Measurements from ENCODE around the gene CISH. TPM values are rescaled to one million over a fixed set of nuclear protein-coding genes. Genes with fewer than 3 reads are reported as not detected.

Gene CISH
- total RNA-seq, 2 donors from 2014 or later: 28.3 to 63.4 TPM

GRCh38 chr3:50616770-50617095 lies 5.2 kb upstream of the CISH start:
- Mint-ChIP-seq H3K4me1 (peaks cover 59% of the 10 kb centered on the region), H3K4me3 (peak overlapping the region; percentile 97), H3K36me3 (ENCODE audit: low read depth) (peaks cover 2% of the 10 kb centered on the region), H3K27me3 (no peaks in the 10 kb centered on the region), H3K27ac (peak overlapping the region; percentile 91)
- ATAC-seq: peak; percentile 69
- H3K9me3 ChIP-seq (ENCODE audit: control insufficient read depth, low read length, poor library complexity, severe bottlenecking): no peaks in the 10 kb centered on the region
- DNase-seq: peak; percentile 88 to 96 (median 90)

DNA sequence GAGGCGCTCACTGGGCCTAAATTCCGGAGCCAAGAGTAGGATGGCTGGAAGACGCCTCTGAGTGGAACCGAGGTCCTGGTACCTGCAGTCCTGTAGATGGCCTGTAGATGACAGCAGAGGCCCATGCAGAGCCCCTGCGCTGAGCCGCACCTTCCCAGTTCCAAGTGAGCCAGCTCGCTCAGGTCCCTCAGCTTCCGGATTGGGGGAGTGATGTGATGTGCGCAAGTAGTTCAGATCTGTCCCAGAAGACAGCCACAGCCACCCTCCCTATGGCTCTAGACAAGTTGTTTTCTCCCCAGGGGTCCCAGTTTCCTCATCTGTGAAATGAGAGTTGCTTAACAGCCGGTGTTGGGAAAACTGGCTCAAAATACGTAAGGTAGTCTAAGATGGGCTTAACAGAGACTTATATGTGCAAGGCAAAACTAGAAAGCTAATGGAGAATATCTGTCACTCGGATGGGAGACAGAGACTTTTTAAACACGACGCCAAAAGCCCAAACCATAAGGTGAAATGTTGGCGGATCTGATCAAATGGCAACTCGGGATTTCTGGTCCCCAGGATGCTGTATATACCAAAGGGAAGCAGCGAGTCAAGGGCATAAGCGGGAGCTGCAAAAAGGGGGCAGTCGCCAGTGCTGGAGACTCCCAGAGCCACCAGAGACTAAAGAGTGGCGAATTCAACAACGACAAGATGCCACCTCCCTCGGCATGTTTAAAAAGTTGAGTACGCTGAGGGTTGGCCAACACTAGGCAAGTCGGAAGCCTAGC lies 4.6 kb upstream of the CISH start:
- peak overlapping the region; percentile 97 for H3K4me3 Mint-ChIP-seq
- H3K9me3 ChIP-seq (ENCODE audit: control insufficient read depth, low read length, poor library complexity, severe bottlenecking): no peaks in the 10 kb centered on the region
- H3K27me3 Mint-ChIP-seq: no peaks in the 10 kb centered on the region
- ATAC-seq (peak; percentile 37), DNase-seq (peak; percentile 67 to 74 (median 69))
- peaks cover 2% of the 10 kb centered on the region for H3K36me3 Mint-ChIP-seq (ENCODE audit: low read depth)
- H3K4me1 Mint-ChIP-seq: peaks cover 59% of the 10 kb centered on the region
- peak overlapping the region; percentile 91 for H3K27ac Mint-ChIP-seq

- H3K27ac Mint-ChIP-seq: peak overlapping the region; percentile 91
- ATAC-seq: no peak
- peaks cover 52% of the 10 kb centered on the region for H3K4me1 Mint-ChIP-seq
- H3K27me3 Mint-ChIP-seq: no peaks in the 10 kb centered on the region
- no peak overlapping the region for H3K4me3 Mint-ChIP-seq
- DNase-seq: no peak
- peaks cover 8% of the 10 kb centered on the region for H3K36me3 Mint-ChIP-seq (ENCODE audit: low read depth)
- no peaks in the 10 kb centered on the region for H3K9me3 ChIP-seq (ENCODE audit: control insufficient read depth, low read length, poor library complexity, severe bottlenecking)
Observed at GRCh38 chr3:50615190-50615589, 3.6 kb upstream of the CISH start.

DNA sequence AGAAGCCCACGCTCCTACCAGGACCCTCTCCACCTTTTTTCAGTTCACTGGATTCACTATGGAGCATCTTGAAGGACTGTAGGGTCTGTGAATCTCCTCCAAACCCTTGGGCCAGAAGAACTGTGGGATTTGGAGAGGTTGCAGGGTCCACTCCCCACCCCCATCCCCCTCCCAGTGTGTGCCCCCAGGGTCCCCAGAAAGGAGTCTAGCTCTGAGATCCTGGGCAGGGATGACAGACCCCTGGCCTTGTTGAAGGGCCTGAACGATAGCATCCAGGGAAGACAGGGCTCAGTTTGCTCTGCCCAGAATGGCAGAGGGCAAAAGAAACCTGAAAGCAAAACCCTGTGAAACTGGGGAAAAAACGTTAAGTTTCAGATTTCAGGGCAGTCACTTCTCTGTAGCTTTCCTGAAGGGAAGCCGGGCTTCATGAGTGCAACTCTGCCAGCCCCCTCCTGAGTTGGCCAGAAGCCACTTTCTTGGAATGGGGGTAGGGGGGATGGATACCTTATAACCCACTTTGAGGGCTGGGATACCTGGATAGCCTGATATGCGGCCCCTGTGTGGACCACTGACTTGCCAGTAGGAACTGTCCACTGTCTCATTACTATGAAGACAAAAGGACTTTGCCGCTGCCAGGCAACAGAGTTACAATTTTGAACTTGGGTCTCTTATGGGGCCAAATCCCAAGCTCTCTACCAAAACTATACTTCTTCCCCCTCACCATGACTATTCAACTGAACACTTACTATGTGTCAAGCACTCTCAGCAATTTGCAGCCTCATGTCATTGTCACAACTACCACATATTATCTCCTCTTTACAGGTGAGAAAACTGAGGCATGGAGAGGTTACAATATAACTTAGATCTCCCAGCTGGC lies 1.6 kb upstream of the CISH start:
- peaks cover 18% of the 10 kb centered on the region for H3K36me3 Mint-ChIP-seq (ENCODE audit: low read depth)
- H3K9me3 ChIP-seq (ENCODE audit: control insufficient read depth, low read length, poor library complexity, severe bottlenecking): no peaks in the 10 kb centered on the region
- H3K27ac Mint-ChIP-seq: peak overlapping the region; percentile 98
- DNase-seq (no peak), ATAC-seq (no peak)
- H3K27me3 Mint-ChIP-seq: no peaks in the 10 kb centered on the region
- peak overlapping the region; percentile 98 for H3K4me3 Mint-ChIP-seq
- H3K4me1 Mint-ChIP-seq: peaks cover 50% of the 10 kb centered on the region

DNA sequence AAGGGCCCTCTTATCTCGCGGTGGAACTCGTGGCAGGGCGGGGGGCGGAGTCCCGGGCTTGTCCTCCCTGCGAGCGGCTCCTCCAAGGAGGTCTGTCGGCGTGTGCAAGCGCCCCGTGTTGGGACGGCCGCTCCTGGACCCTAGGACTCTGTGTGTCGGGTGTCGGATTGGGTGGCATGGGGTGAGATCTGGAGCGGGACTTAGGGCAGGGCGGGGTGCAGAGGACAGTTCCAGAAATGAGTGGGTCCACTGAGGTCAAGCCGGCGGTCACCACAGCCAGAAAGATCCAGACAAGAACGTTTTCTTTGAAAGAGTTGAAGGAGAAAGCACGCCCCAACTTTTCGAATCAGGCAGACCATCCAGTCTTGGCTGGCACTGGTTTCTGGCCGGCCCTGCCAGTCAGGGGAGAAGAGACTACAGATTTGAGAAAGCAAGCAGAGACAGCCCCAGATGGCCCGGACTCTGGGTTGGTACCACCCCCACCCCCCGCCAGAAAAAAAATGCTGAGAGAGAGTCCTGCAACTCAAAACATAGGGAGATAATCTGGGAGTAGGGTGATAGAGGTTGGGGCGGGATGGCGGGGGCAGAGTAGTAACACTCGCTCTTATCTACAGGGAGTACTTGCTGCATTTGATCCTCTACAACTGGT lies 784 bp upstream of the CISH start:
- H3K4me3 Mint-ChIP-seq: peak overlapping the region; percentile 98
- peaks cover 21% of the 10 kb centered on the region for H3K36me3 Mint-ChIP-seq (ENCODE audit: low read depth)
- no peak for ATAC-seq

GRCh38 chr3:50610992-50611463 lies 546 bp downstream of the CISH start:
- H3K27ac Mint-ChIP-seq: peak overlapping the region; percentile 98
- DNase-seq (no peak), ATAC-seq (no peak)
- H3K9me3 ChIP-seq (ENCODE audit: control insufficient read depth, low read length, poor library complexity, severe bottlenecking): no peaks in the 10 kb centered on the region
- H3K4me1 Mint-ChIP-seq: peaks cover 52% of the 10 kb centered on the region
- no peaks in the 10 kb centered on the region for H3K27me3 Mint-ChIP-seq
- peaks cover 22% of the 10 kb centered on the region for H3K36me3 Mint-ChIP-seq (ENCODE audit: low read depth)
- H3K4me3 Mint-ChIP-seq: peak overlapping the region; percentile 98

More for the DNA sequence above, 784 bp upstream of the CISH start:
- no peaks in the 10 kb centered on the region for H3K9me3 ChIP-seq (ENCODE audit: control insufficient read depth, low read length, poor library complexity, severe bottlenecking)
- peaks cover 55% of the 10 kb centered on the region for H3K4me1 Mint-ChIP-seq
- no peaks in the 10 kb centered on the region for H3K27me3 Mint-ChIP-seq
- no peak for DNase-seq
- peak overlapping the region; percentile 98 for H3K27ac Mint-ChIP-seq

GRCh38 chr3:50610181-50610971 lies 1.2 kb downstream of the CISH start:
- Mint-ChIP-seq H3K36me3 (ENCODE audit: low read depth) (peaks cover 28% of the 10 kb centered on the region), H3K4me3 (peak overlapping the region; percentile 98), H3K27me3 (no peaks in the 10 kb centered on the region), H3K27ac (peak overlapping the region; percentile 98), H3K4me1 (peaks cover 54% of the 10 kb centered on the region)
- ATAC-seq: no peak
- DNase-seq: no peak
- H3K9me3 ChIP-seq (ENCODE audit: control insufficient read depth, low read length, poor library complexity, severe bottlenecking): no peaks in the 10 kb centered on the region

- no peaks in the 10 kb centered on the region for H3K9me3 ChIP-seq (ENCODE audit: control insufficient read depth, low read length, poor library complexity, severe bottlenecking)
- Mint-ChIP-seq H3K36me3 (ENCODE audit: low read depth) (peaks cover 29% of the 10 kb centered on the region), H3K4me3 (peak overlapping the region; percentile 98), H3K27ac (peak overlapping the region; percentile 98), H3K4me1 (peaks cover 61% of the 10 kb centered on the region), H3K27me3 (no peaks in the 10 kb centered on the region)
- DNase-seq (no peak), ATAC-seq (no peak)
Observed at GRCh38 chr3:50609763-50610085, 1.9 kb downstream of the CISH start.

DNA sequence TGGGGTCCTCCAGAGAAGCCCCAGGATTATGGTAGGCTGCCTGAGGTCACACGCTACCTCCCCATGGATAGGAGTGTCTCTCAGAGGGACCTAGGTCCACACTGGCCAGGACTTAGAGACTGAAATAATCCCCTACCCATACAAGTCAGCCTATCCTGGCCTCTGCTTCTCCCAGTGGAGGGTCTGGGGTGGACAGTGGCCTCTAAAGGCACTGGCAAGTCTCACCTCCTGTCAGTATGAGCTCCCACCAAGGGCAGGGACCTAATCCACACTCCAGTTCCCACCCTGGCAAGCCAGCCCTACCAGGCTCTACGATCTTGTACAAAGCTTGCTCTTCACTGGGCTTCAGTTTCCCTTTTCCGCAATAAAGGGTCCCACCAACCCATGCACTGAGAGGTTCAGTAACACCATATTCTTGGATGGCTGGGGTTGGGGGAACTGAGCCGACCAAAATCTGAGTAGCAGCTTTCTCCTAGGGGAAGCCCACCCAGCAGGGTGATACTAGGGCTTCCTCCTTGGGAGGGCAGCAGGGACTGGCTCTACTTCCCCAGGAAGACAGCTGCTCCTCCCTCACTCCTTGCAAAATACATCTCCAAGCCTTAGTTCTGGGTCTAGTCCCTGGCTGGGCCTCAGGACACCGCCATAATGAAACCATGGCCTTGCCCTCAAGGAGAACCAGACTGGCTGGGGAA lies 2.4 kb downstream of the CISH start:
- H3K4me3 Mint-ChIP-seq: peak overlapping the region; percentile 98
- DNase-seq (no peak), ATAC-seq (no peak)
- peaks cover 65% of the 10 kb centered on the region for H3K4me1 Mint-ChIP-seq
- H3K27me3 Mint-ChIP-seq: no peaks in the 10 kb centered on the region
- peak overlapping the region; percentile 98 for H3K27ac Mint-ChIP-seq
- H3K36me3 Mint-ChIP-seq (ENCODE audit: low read depth): peaks cover 31% of the 10 kb centered on the region
- H3K9me3 ChIP-seq (ENCODE audit: control insufficient read depth, low read length, poor library complexity, severe bottlenecking): no peaks in the 10 kb centered on the region

- no peaks in the 10 kb centered on the region for H3K9me3 ChIP-seq (ENCODE audit: control insufficient read depth, low read length, poor library complexity, severe bottlenecking)
- peak overlapping the region; percentile 98 for H3K4me3 Mint-ChIP-seq
- peaks cover 66% of the 10 kb centered on the region for H3K4me1 Mint-ChIP-seq
- H3K27ac Mint-ChIP-seq: peak overlapping the region; percentile 98
- peaks cover 40% of the 10 kb centered on the region for H3K36me3 Mint-ChIP-seq (ENCODE audit: low read depth)
- ATAC-seq: no peak
- DNase-seq: no peak
- H3K27me3 Mint-ChIP-seq: no peaks in the 10 kb centered on the region
Observed at GRCh38 chr3:50608278-50608677, 3.3 kb downstream of the CISH start.

- Mint-ChIP-seq H3K36me3 (ENCODE audit: low read depth) (peaks cover 41% of the 10 kb centered on the region), H3K27ac (peak overlapping the region; percentile 98), H3K27me3 (no peaks in the 10 kb centered on the region), H3K4me3 (peak overlapping the region; percentile 98), H3K4me1 (peaks cover 69% of the 10 kb centered on the region)
- DNase-seq (no peak), ATAC-seq (no peak)
- H3K9me3 ChIP-seq (ENCODE audit: control insufficient read depth, low read length, poor library complexity, severe bottlenecking): no peaks in the 10 kb centered on the region
Observed at GRCh38 chr3:50607271-50608091, 4.1 kb downstream of the CISH start.
